ENCODE measurements around the gene SORT1. TPM values are rescaled to one million over a fixed set of nuclear protein-coding genes. Genes with fewer than 3 reads are reported as not detected.

SORT1 gene
- polyA plus RNA-seq, 1 of the 3 experiments (the other 2 are of a cell fraction), result 8.5 TPM

- Histone ChIP-seq H3K4me2 (no peak overlapping the region), H4K20me1 (ENCODE audit: insufficient read depth) (no peaks in the 10 kb centered on the region), H3K27ac (ENCODE audit: low read depth in 2 of 2, low read length in 1 of 2) (no peak overlapping the region), H2AFZ (ENCODE audit: low read depth) (no peak overlapping the region), H3F3A (replicated peaks; ENCODE audit: insufficient read depth) (peaks cover 9% of the 10 kb centered on the region), H3K4me3 (ENCODE audit: low read depth in 2 of 2, low read length in 1 of 2) (no peak overlapping the region), H3K36me3 (replicated peaks in 1 of 2; ENCODE audit: control insufficient read depth in 1 of 2, insufficient read depth in 2 of 2, low read length in 1 of 2) (no peaks in the 10 kb centered on the region), H3K79me2 (ENCODE audit: insufficient read depth) (no peaks in the 10 kb centered on the region), H3K9ac (no peak overlapping the region), H3K4me1 (ENCODE audit: control insufficient read depth in 1 of 2, insufficient read depth in 2 of 2, low read depth in 1 of 2, low read length in 1 of 2) (peaks cover 9 to 20% of the 10 kb centered on the region in 2 experiments), H3K9me3 (no peaks in the 10 kb centered on the region), H3K9me2 (no peaks in the 10 kb centered on the region), H3K27me3 (ENCODE audit: insufficient read depth) (no peaks in the 10 kb centered on the region)
- ChIA-PET POLR2A (no interaction called here), CTCF (interaction anchor here (0.7 to 1.9 kb wide), 4 partner anchors 20 to 236 kb away, joined by 3 to 8 read pairs (median 3); no protein-coding TSS in a partner anchor)
- no peak for TF ChIP-seq USF1 (IDR thresholded peaks at IDR 0.05; ENCODE audit: borderline replicate concordance, low read depth)
- no peak for TF ChIP-seq EZH2phosphoT487 (IDR thresholded peaks at IDR 0.05; ENCODE audit: borderline replicate concordance, low read depth)
- 92% methylated on average over 16 of the region's 16 CpGs for WGBS (ENCODE audit: low lambda C conversion rate)
- no peak for DNase-seq
Observed at GRCh38 chr1:109296782-109297181, 100.9 kb downstream of the SORT1 start.

GRCh38 chr1:109295712-109296415, 101.9 kb downstream of the SORT1 start:
- no peak for DNase-seq
- H4K20me1 ChIP-seq (ENCODE audit: insufficient read depth), result no peaks in the 10 kb centered on the region
- no peaks in the 10 kb centered on the region for H3K9me3 ChIP-seq
- no peaks in the 10 kb centered on the region for H3K9me2 ChIP-seq
- H3K27me3 ChIP-seq (ENCODE audit: insufficient read depth), result no peaks in the 10 kb centered on the region
- H3K4me2 ChIP-seq, result no peak overlapping the region
- WGBS (ENCODE audit: low lambda C conversion rate), result 91% methylated on average over 11 of the region's 12 CpGs
- H2AFZ ChIP-seq (ENCODE audit: low read depth), result no peak overlapping the region
- ChIA-PET CTCF (interaction anchor here (0.8 to 1.9 kb wide), 4 partner anchors 17 to 104 kb away, joined by 3 to 8 read pairs (median 3); no protein-coding TSS in a partner anchor), POLR2A (no interaction called here)
- no peak overlapping the region for H3K27ac ChIP-seq (ENCODE audit: low read depth in 2 of 2, low read length in 1 of 2)
- H3K79me2 ChIP-seq (ENCODE audit: insufficient read depth), result no peaks in the 10 kb centered on the region
- peaks cover 9 to 20% of the 10 kb centered on the region in 2 experiments for H3K4me1 ChIP-seq (ENCODE audit: control insufficient read depth in 1 of 2, insufficient read depth in 2 of 2, low read depth in 1 of 2, low read length in 1 of 2)
- peaks cover 9% of the 10 kb centered on the region for H3F3A ChIP-seq (replicated peaks; ENCODE audit: insufficient read depth)
- TF ChIP-seq RCOR1 (IDR thresholded peaks at IDR 0.05; ENCODE audit: low read length) (no peak), TEAD4 (IDR thresholded peaks at IDR 0.05; ENCODE audit: borderline replicate concordance, insufficient read depth) (no peak), PBX3 (IDR thresholded peaks at IDR 0.05) (no peak), TAF1 (IDR thresholded peaks at IDR 0.05; ENCODE audit: borderline replicate concordance, low read depth, low read length) (no peak), MEF2A (IDR thresholded peaks at IDR 0.05; ENCODE audit: borderline replicate concordance, low read depth) (no peak), MAX (IDR thresholded peaks at IDR 0.05; ENCODE audit: low read depth) (no peak), FOXM1 (IDR thresholded peaks at IDR 0.05; ENCODE audit: low read depth) (no peak), REST (IDR thresholded peaks at IDR 0.05; ENCODE audit: low read depth, low read length) (no peak), EZH2phosphoT487 (IDR thresholded peaks at IDR 0.05; ENCODE audit: borderline replicate concordance, low read depth) (no peak), RAD21 (IDR thresholded peaks at IDR 0.05; ENCODE audit: low read length) (no peak), GATA2 (CRISPR knock-in tag; IDR thresholded peaks at IDR 0.05) (no peak), IRF3 (IDR thresholded peaks at IDR 0.05; ENCODE audit: low read depth, low read length) (no peak), GABPA (IDR thresholded peaks at IDR 0.05; ENCODE audit: low read depth) (no peak), CTCF (IDR thresholded peaks at IDR 0.05) (no peak)
- no peaks in the 10 kb centered on the region for H3K36me3 ChIP-seq (replicated peaks in 1 of 2; ENCODE audit: control insufficient read depth in 1 of 2, insufficient read depth in 2 of 2, low read length in 1 of 2)
- H3K9ac ChIP-seq, result no peak overlapping the region
- H3K4me3 ChIP-seq (ENCODE audit: low read depth in 2 of 2, low read length in 1 of 2), result no peak overlapping the region
